IMR-90 (cell line): ENCODE data around the gene VPS25.

Experiments
- BHLHE40 ChIP-seq: fragments of 150-350 bp; IDR thresholded peaks from 2 replicates; pipeline ENCODE4 v1.6.1; 2016; ENCODE audit warnings: mild to moderate bottlenecking, low read depth, low read length
- CTCF ChIP-seq: conservative IDR thresholded peaks from 2 replicates; pipeline ENCODE4 v1.5.1; 2012; ENCODE audit warnings: mild to moderate bottlenecking, low read depth, low read length, improper control_type of control experiment

GRCh38 chr17:42787266-42787665 lies 14.0 kb downstream of the VPS25 start:
- TF ChIP-seq BHLHE40, result no peak
- no peak for TF ChIP-seq CTCF
